NCI-H2107 treated with DMSO at 0.1 percent for 48 hours (cell line): ENCODE data around the gene MISP.

Experiments
- DNase-seq: peaks from one replicate; lab custom pipeline; 2025; ENCODE audit not compliant: unreplicated experiment; lab: John Stamatoyannopoulos, UW

MISP gene

GRCh38 chr19:772063-772462 lies 21.2 kb downstream of the MISP start:
- no peak for DNase-seq

GRCh38 chr19:772730-773436 lies 22.0 kb downstream of the MISP start:
- no peak for DNase-seq

GRCh38 chr19:776549-776948 lies 25.6 kb downstream of the MISP start:
- no peak for DNase-seq

GRCh38 chr19:778910-779653 lies 28.2 kb downstream of the MISP start:
- no peak for DNase-seq

GRCh38 chr19:780935-781334 lies 30.0 kb downstream of the MISP start:
- no peak for DNase-seq

GRCh38 chr19:781800-782184 lies 30.9 kb downstream of the MISP start:
- DNase-seq, result no peak

- no peak for DNase-seq
Observed at GRCh38 chr19:782185-782877, 31.4 kb downstream of the MISP start.

GRCh38 chr19:782878-783668 lies 32.2 kb downstream of the MISP start:
- DNase-seq, result no peak

GRCh38 chr19:784541-784940 lies 33.6 kb downstream of the MISP start:
- no peak for DNase-seq

- DNase-seq, result no peak
Observed at GRCh38 chr19:787536-787935, 36.6 kb downstream of the MISP start.

GRCh38 chr19:788686-788982 lies 37.7 kb downstream of the MISP start:
- no peak for DNase-seq

GRCh38 chr19:788983-789700 lies 38.2 kb downstream of the MISP start:
- DNase-seq, result peak; percentile 43

- no peak for DNase-seq
Observed at GRCh38 chr19:789701-790060, 38.8 kb downstream of the MISP start.

- no peak for DNase-seq
Observed at GRCh38 chr19:791007-791566, 40.2 kb downstream of the MISP start.

GRCh38 chr19:791567-792305 lies 40.8 kb downstream of the MISP start:
- no peak for DNase-seq

- DNase-seq, result no peak
Observed at GRCh38 chr19:792306-792885, 41.5 kb downstream of the MISP start.

- DNase-seq, result no peak
Observed at GRCh38 chr19:793806-794205, 42.9 kb downstream of the MISP start.

GRCh38 chr19:795073-795611 lies 44.2 kb downstream of the MISP start:
- no peak for DNase-seq
